GM18870 (cell line): Measurements from ENCODE around the gene COL3A1.

Experiments used
- ATAC-seq: cut with Tn5 transposase; IDR thresholded peaks from one replicate; pipeline ENCODE4 v1.9.1; 2021; ENCODE audit warnings: moderate library complexity; ENCODE audit not compliant: unreplicated experiment

The COL3A1 gene

GRCh38 chr2:188974164-188974563 is at the start of gene COL3A1:
TSS of gene COL3A1 (plus strand) at chr2:188974373. CDS start at chr2:188974490, 117 bp downstream.
- no peak for ATAC-seq

- ATAC-seq, result no peak
Measured at GRCh38 chr2:188928643-188929042, 45.5 kb upstream of the COL3A1 start.

- ATAC-seq, result no peak
Measured at GRCh38 chr2:188931361-188931760, 42.8 kb upstream of the COL3A1 start.

- ATAC-seq, result no peak
Measured at GRCh38 chr2:188937228-188938220, 36.6 kb upstream of the COL3A1 start.

GRCh38 chr2:188940171-188940570 is 34.0 kb upstream of the COL3A1 start:
- no peak for ATAC-seq

- no peak for ATAC-seq
Measured at GRCh38 chr2:188944442-188944841, 29.7 kb upstream of the COL3A1 start.

- no peak for ATAC-seq
Measured at GRCh38 chr2:188949046-188949818, 24.9 kb upstream of the COL3A1 start.

GRCh38 chr2:188952901-188953300 is 21.3 kb upstream of the COL3A1 start:
- ATAC-seq, result no peak

- ATAC-seq, result no peak
Measured at GRCh38 chr2:188956290-188956689, 17.9 kb upstream of the COL3A1 start.

- no peak for ATAC-seq
Measured at GRCh38 chr2:188956961-188957360, 17.2 kb upstream of the COL3A1 start.

GRCh38 chr2:188957646-188958045 is 16.5 kb upstream of the COL3A1 start:
- no peak for ATAC-seq

GRCh38 chr2:188963741-188964140 is 10.4 kb upstream of the COL3A1 start:
- no peak for ATAC-seq

GRCh38 chr2:188964976-188965546 is 9.1 kb upstream of the COL3A1 start:
- no peak for ATAC-seq

- no peak for ATAC-seq
Measured at GRCh38 chr2:188965563-188965962, 8.6 kb upstream of the COL3A1 start.

- ATAC-seq, result no peak
Measured at GRCh38 chr2:188966079-188966571, 8.0 kb upstream of the COL3A1 start.

- no peak for ATAC-seq
Measured at GRCh38 chr2:188966728-188967440, 7.3 kb upstream of the COL3A1 start.

- no peak for ATAC-seq
Measured at GRCh38 chr2:188969236-188969635, 4.9 kb upstream of the COL3A1 start.

GRCh38 chr2:188969651-188970050 is 4.5 kb upstream of the COL3A1 start:
- no peak for ATAC-seq

- no peak for ATAC-seq
Measured at GRCh38 chr2:188970211-188970610, 4.0 kb upstream of the COL3A1 start.

- ATAC-seq, result no peak
Measured at GRCh38 chr2:188971432-188971861, 2.7 kb upstream of the COL3A1 start.

- ATAC-seq, result no peak
Measured at GRCh38 chr2:188973641-188974040, 532 bp upstream of the COL3A1 start.
